HepG2 (cell line): Measurements from ENCODE around the gene ADAM10. TPM values are rescaled to one million over a fixed set of nuclear protein-coding genes. Genes with fewer than 3 reads are reported as not detected.

ENCODE experiments used
- FOXK1 ChIP-seq: sonication (generic); formaldehyde crosslinking; IDR thresholded peaks from 2 replicates; pipeline ENCODE4 v1.4.0; 2020; ENCODE audit warnings: low read depth, missing genetic modification reagents, borderline replicate concordance
- HNRNPK ChIP-seq: fragments of 200-400 bp; formaldehyde crosslinking; IDR thresholded peaks from 2 replicates; pipeline ENCODE4 v1.6.1; 2018; ENCODE audit warnings: low read length, low read depth, moderate library complexity, mild to moderate bottlenecking; ENCODE audit not compliant: poor library complexity, severe bottlenecking
- KAT2B ChIP-seq: fragments of 150-350 bp; IDR thresholded peaks from 2 replicates; pipeline ENCODE4 v1.6.1; 2014; ENCODE audit warnings: low read depth, low read length, borderline replicate concordance
- MIXL1 ChIP-seq: IDR thresholded peaks from 2 replicates; pipeline ENCODE4 v1.6.1; 2016
- REXO4 ChIP-seq: sonication (generic); formaldehyde crosslinking; IDR thresholded peaks from 2 replicates; pipeline ENCODE4 v1.8.0; 2022; ENCODE audit warnings: missing genetic modification reagents, mild to moderate bottlenecking, borderline replicate concordance
- YY1 ChIP-seq: IDR thresholded peaks from 2 replicates; pipeline ENCODE4 v1.6.1; 2011; ENCODE audit warnings: low read length, low read depth, moderate library complexity, mild to moderate bottlenecking; ENCODE audit not compliant: insufficient read depth, insufficient replicate concordance
- ZNF230 ChIP-seq: sonication (generic); formaldehyde crosslinking; IDR thresholded peaks from 2 replicates; pipeline ENCODE4 v1.4.0; 2020; ENCODE audit warnings: mild to moderate bottlenecking, missing genetic modification reagents
- ZNF251 ChIP-seq: sonication (generic); formaldehyde crosslinking; IDR thresholded peaks from 2 replicates; pipeline ENCODE4 v1.9.0; 2021; ENCODE audit warnings: mild to moderate bottlenecking, missing genetic modification reagents
- ZNF3 ChIP-seq: IDR thresholded peaks from 2 replicates; pipeline ENCODE4 v1.7.0; 2017; ENCODE audit warnings: inconsistent platforms
- ZNF407 ChIP-seq: sonication (generic); formaldehyde crosslinking; IDR thresholded peaks from one replicate; pipeline ENCODE4 v1.5.1; 2020; ENCODE audit warnings: mild to moderate bottlenecking, missing genetic modification reagents; ENCODE audit errors: not compliant biosample characterization
- ZNF501 ChIP-seq: sonication (generic); formaldehyde crosslinking; IDR thresholded peaks from 2 replicates; pipeline ENCODE4 v1.5.1; 2020; ENCODE audit warnings: mild to moderate bottlenecking, moderate library complexity, missing genetic modification reagents
- ZNF557 ChIP-seq: sonication (generic); formaldehyde crosslinking; IDR thresholded peaks from 2 replicates; pipeline ENCODE4 v1.4.0; 2020; ENCODE audit warnings: missing genetic modification reagents
- ZNF704 ChIP-seq: sonication (generic); formaldehyde crosslinking; IDR thresholded peaks from 2 replicates; pipeline ENCODE4 v1.8.1; 2023; ENCODE audit warnings: mild to moderate bottlenecking, inconsistent platforms, moderate library complexity, missing genetic modification reagents, borderline replicate concordance
- ZNF839 ChIP-seq: sonication (generic); formaldehyde crosslinking; IDR thresholded peaks from 2 replicates; pipeline ENCODE4 v1.4.0; 2020; ENCODE audit warnings: missing genetic modification reagents, mild to moderate bottlenecking, borderline replicate concordance
- ZNF883 ChIP-seq: sonication (generic); formaldehyde crosslinking; IDR thresholded peaks from 2 replicates; pipeline ENCODE4 v1.5.1; 2020; ENCODE audit warnings: mild to moderate bottlenecking, missing genetic modification reagents; ENCODE audit errors: not compliant biosample characterization
- ZSCAN29 ChIP-seq: sonication (generic); formaldehyde crosslinking; conservative IDR thresholded peaks from 2 replicates; pipeline ENCODE4 v1.4.0; 2020; ENCODE audit warnings: mild to moderate bottlenecking, missing genetic modification reagents
- polyA plus RNA-seq, 8 experiments: library from polyadenylated mRNA; depleted of rRNA in 3 of 8; stranded (reverse) in 7 of 8; unstranded in 1 of 8; fragments of >200 nt; fragmentation: Illumina TruSeq in 4 of 8; extraction: Trizol in 4 of 8; gene quantifications; 2 replicates each; pipeline versions ENCODE4 v1.2.1 to v1.2.3, GENCODE V29; 2011 to 2016; ENCODE audit warnings: low read depth in 4 of 8, missing spikeins in 1 of 8, mixed read lengths in 1 of 8; ENCODE audit not compliant: insufficient read depth in 1 of 8
- total RNA-seq, 5 experiments: library from RNA; depleted of rRNA; stranded (reverse); fragments of >200 nt; fragmentation: Illumina TruSeq; extraction: Trizol; gene quantifications; 2 replicates each; pipeline ENCODE4 v1.2.3, GENCODE V29; 2016; ENCODE audit warnings: low read depth in 1 of 5

Gene ADAM10
- total and polyA plus RNA-seq, 2 of the 13 experiments (the other 11 are each of a cell fraction or from before 2014, with no cell fraction given) = 92.7 to 125 TPM

- no peak for TF ChIP-seq ZNF407 (CRISPR knock-in tag)
- no peak for TF ChIP-seq ZNF251 (CRISPR knock-in tag)
- TF ChIP-seq REXO4 (CRISPR knock-in tag) = no peak
- TF ChIP-seq ZNF501 (CRISPR knock-in tag) = peak; percentile 91
- peak; percentile 36 for TF ChIP-seq HNRNPK
- TF ChIP-seq ZNF230 (CRISPR knock-in tag) = peak; percentile 83
- TF ChIP-seq FOXK1 (CRISPR knock-in tag) = peak; percentile 75
- TF ChIP-seq ZNF839 = no peak; the same call in 1 of the 2 replicates
- peak; percentile 94 for TF ChIP-seq YY1
- TF ChIP-seq ZNF704 (CRISPR knock-in tag) = no peak
- TF ChIP-seq KAT2B = no peak
- peak; percentile 29 for TF ChIP-seq ZNF883
- no peak for TF ChIP-seq ZSCAN29 (CRISPR knock-in tag)
- no peak for TF ChIP-seq ZNF557 (CRISPR knock-in tag)
- peak; percentile 65; the same call in 1 of the 2 replicates for TF ChIP-seq MIXL1
- TF ChIP-seq ZNF3 (CRISPR knock-in tag) = no peak
Observed at GRCh38 chr15:58770857-58771620, 21.5 kb upstream of the ADAM10 start, which contains the start of gene MINDY2 (continued).
